ENCODE data around the gene POMGNT1. TPM values are rescaled to one million over a fixed set of nuclear protein-coding genes. Genes with fewer than 3 reads are reported as not detected.

Gene POMGNT1
- polyA plus RNA-seq, 1 donor from 2014 or later = 128 TPM

- Histone ChIP-seq H3F3A (ENCODE audit: insufficient read depth, low read length, poor library complexity, severe bottlenecking) (no peaks in the 10 kb centered on the region), H3K9ac (ENCODE audit: low read length) (no peak overlapping the region), H3K79me2 (replicated peaks; ENCODE audit: insufficient read depth, low read length) (no peaks in the 10 kb centered on the region), H3K9me3 (ENCODE audit: low read length) (no peaks in the 10 kb centered on the region), H3K4me2 (ENCODE audit: low read length) (no peak overlapping the region), H3K36me3 (ENCODE audit: insufficient read depth, low read length) (no peaks in the 10 kb centered on the region), H3K27me3 (ENCODE audit: insufficient read depth, low read depth, low read length) (no peaks in the 10 kb centered on the region), H3K4me3 (ENCODE audit: low read length) (no peak overlapping the region), H3K9me2 (ENCODE audit: insufficient read depth, low read length) (no peaks in the 10 kb centered on the region), H2AFZ (ENCODE audit: low read depth, low read length) (no peak overlapping the region), H4K20me1 (ENCODE audit: insufficient read depth) (no peaks in the 10 kb centered on the region), H3K27ac (ENCODE audit: low read length) (no peak overlapping the region)
- TF ChIP-seq POLR2AphosphoS5 (IDR thresholded peaks at IDR 0.05) (no peak), REST (IDR thresholded peaks at IDR 0.05; ENCODE audit: borderline replicate concordance) (no peak)
Measured at GRCh38 chr1:46193984-46194570, 4.2 kb downstream of the POMGNT1 start.

- Histone ChIP-seq H3K27me3 (ENCODE audit: insufficient read depth, low read depth, low read length) (no peaks in the 10 kb centered on the region), H3K4me3 (ENCODE audit: low read length) (no peak overlapping the region), H3K9ac (ENCODE audit: low read length) (no peak overlapping the region), H3K9me2 (ENCODE audit: insufficient read depth, low read length) (no peaks in the 10 kb centered on the region), H3K4me2 (ENCODE audit: low read length) (no peak overlapping the region), H3K9me3 (ENCODE audit: low read length) (no peaks in the 10 kb centered on the region), H3K36me3 (ENCODE audit: insufficient read depth, low read length) (no peaks in the 10 kb centered on the region), H2AFZ (ENCODE audit: low read depth, low read length) (no peak overlapping the region), H3F3A (ENCODE audit: insufficient read depth, low read length, poor library complexity, severe bottlenecking) (no peaks in the 10 kb centered on the region), H3K79me2 (replicated peaks; ENCODE audit: insufficient read depth, low read length) (no peaks in the 10 kb centered on the region), H4K20me1 (ENCODE audit: insufficient read depth) (no peaks in the 10 kb centered on the region), H3K27ac (ENCODE audit: low read length) (no peak overlapping the region)
- no peak for TF ChIP-seq SMC3 (conservative IDR thresholded peaks at IDR 0.05; ENCODE audit: poor library complexity)
Measured at GRCh38 chr1:46193285-46193684, 4.9 kb downstream of the POMGNT1 start.

GRCh38 chr1:46192171-46192570, 6.1 kb downstream of the POMGNT1 start:
- Histone ChIP-seq H2AFZ (ENCODE audit: low read depth, low read length) (no peak overlapping the region), H3K79me2 (replicated peaks; ENCODE audit: insufficient read depth, low read length) (no peaks in the 10 kb centered on the region), H3F3A (ENCODE audit: insufficient read depth, low read length, poor library complexity, severe bottlenecking) (no peaks in the 10 kb centered on the region), H3K9me3 (ENCODE audit: low read length) (no peaks in the 10 kb centered on the region), H4K20me1 (ENCODE audit: insufficient read depth) (no peaks in the 10 kb centered on the region), H3K27ac (ENCODE audit: low read length) (no peak overlapping the region), H3K4me2 (ENCODE audit: low read length) (no peak overlapping the region), H3K9ac (ENCODE audit: low read length) (no peak overlapping the region), H3K27me3 (ENCODE audit: insufficient read depth, low read depth, low read length) (no peaks in the 10 kb centered on the region), H3K9me2 (ENCODE audit: insufficient read depth, low read length) (no peaks in the 10 kb centered on the region), H3K4me3 (ENCODE audit: low read length) (no peak overlapping the region), H3K36me3 (ENCODE audit: insufficient read depth, low read length) (no peaks in the 10 kb centered on the region)
- TF ChIP-seq REST (IDR thresholded peaks at IDR 0.05; ENCODE audit: borderline replicate concordance) (no peak), EZH2 (IDR thresholded peaks at IDR 0.05; ENCODE audit: borderline replicate concordance, insufficient read depth, low read length, poor library complexity, severe bottlenecking) (no peak), TAF1 (IDR thresholded peaks at IDR 0.05; ENCODE audit: low read depth) (no peak), RAD21 (conservative IDR thresholded peaks at IDR 0.05) (no peak), POLR2AphosphoS5 (IDR thresholded peaks at IDR 0.05) (no peak), CTCF (IDR thresholded peaks at IDR 0.05; ENCODE audit: poor library complexity, severe bottlenecking) (no peak), SMC3 (conservative IDR thresholded peaks at IDR 0.05; ENCODE audit: poor library complexity) (no peak), MXI1 (conservative IDR thresholded peaks at IDR 0.05; ENCODE audit: poor library complexity, severe bottlenecking) (no peak), EP300 (conservative IDR thresholded peaks at IDR 0.05; ENCODE audit: poor library complexity, severe bottlenecking) (no peak)

Data from neural cell (in vitro differentiated cells).